ENCODE data around the gene SMC1A. TPM values are rescaled to one million over a fixed set of nuclear protein-coding genes. Genes with fewer than 3 reads are reported as not detected.

SMC1A gene
- total RNA-seq, 1 experiment from 2014 or later, result 88.3 TPM

GRCh38 chrX:53430231-53430630 lies 7.8 kb upstream of the SMC1A start:
- H3K4me3 ChIP-seq (replicated peaks in 1 of 2; ENCODE audit: low read depth in 1 of 2, low read length in 2 of 2), result no peak overlapping the region
- intact Hi-C loops (cut with micrococcal nuclease), result no loop called here
- peaks cover 10% of the 10 kb centered on the region; the same call in 1 of the 2 replicates for H3K79me2 ChIP-seq (ENCODE audit: insufficient read depth, low read length)
- no peaks in the 10 kb centered on the region for H3K27me3 ChIP-seq (ENCODE audit: insufficient read depth, low read length)
- ChIA-PET POLR2A (no interaction called here), CTCF (no interaction called here), RAD21 (ENCODE audit: low non-redundant PET in 1 of 2, low total read pairs in 2 of 2, uncharacterized antibody in 2 of 2, unreplicated experiment in 2 of 2) (no interaction called here)
- no peaks in the 10 kb centered on the region for H3K36me3 ChIP-seq (ENCODE audit: control insufficient read depth in 1 of 2, insufficient read depth in 2 of 2, low read length in 2 of 2)
- H3K4me1 ChIP-seq (ENCODE audit: control insufficient read depth in 1 of 2, insufficient read depth in 2 of 2, low read length in 2 of 2), result peaks cover 3 to 10% of the 10 kb centered on the region in 2 experiments; a peak in 3 of 4 replicates
- H3K9ac ChIP-seq (ENCODE audit: low read length), result no peak overlapping the region
- TF ChIP-seq EZH2 (IDR thresholded peaks at IDR 0.05), result no peak
- no TSS peak for BruUV-seq (replicated peaks)
- no peak overlapping the region for H3K4me2 ChIP-seq (ENCODE audit: low read length)
- no peaks in the 10 kb centered on the region for H3K9me2 ChIP-seq (ENCODE audit: insufficient read depth)
- ATAC-seq, result no peak
- no peak for DNase-seq (ENCODE audit: low read depth, low spot score)
- no peaks in the 10 kb centered on the region for H3K9me3 ChIP-seq (ENCODE audit: control insufficient read depth in 1 of 2, insufficient read depth in 1 of 2, low read depth in 1 of 2, low read length in 2 of 2)
- no peak overlapping the region for H2AFZ ChIP-seq (ENCODE audit: low read depth, low read length, poor library complexity, severe bottlenecking)
- H4K20me1 ChIP-seq (ENCODE audit: insufficient read depth), result no peaks in the 10 kb centered on the region
- H3K27ac ChIP-seq (ENCODE audit: low read depth, low read length), result no peak overlapping the region

GRCh38 chrX:53429755-53430154 lies 7.3 kb upstream of the SMC1A start:
- no peak for DNase-seq (ENCODE audit: low read depth, low spot score)
- no peak overlapping the region for H3K4me2 ChIP-seq (ENCODE audit: low read length)
- H3K79me2 ChIP-seq (ENCODE audit: insufficient read depth, low read length), result peaks cover 10% of the 10 kb centered on the region; the same call in 1 of the 2 replicates
- H3K4me1 ChIP-seq (ENCODE audit: control insufficient read depth in 1 of 2, insufficient read depth in 2 of 2, low read length in 2 of 2), result peaks cover 3 to 9% of the 10 kb centered on the region in 2 experiments; a peak in 3 of 4 replicates
- no peaks in the 10 kb centered on the region for H3K36me3 ChIP-seq (ENCODE audit: control insufficient read depth in 1 of 2, insufficient read depth in 2 of 2, low read length in 2 of 2)
- H3K9me2 ChIP-seq (ENCODE audit: insufficient read depth), result no peaks in the 10 kb centered on the region
- no peaks in the 10 kb centered on the region for H4K20me1 ChIP-seq (ENCODE audit: insufficient read depth)
- no peaks in the 10 kb centered on the region for H3K9me3 ChIP-seq (ENCODE audit: control insufficient read depth in 1 of 2, insufficient read depth in 1 of 2, low read depth in 1 of 2, low read length in 2 of 2)
- CTCF ChIA-PET, result no interaction called here
- no peak overlapping the region for H3K9ac ChIP-seq (ENCODE audit: low read length)
- ATAC-seq, result no peak
- H3K27ac ChIP-seq (ENCODE audit: low read depth, low read length), result no peak overlapping the region
- no peak overlapping the region for H2AFZ ChIP-seq (ENCODE audit: low read depth, low read length, poor library complexity, severe bottlenecking)
- H3K4me3 ChIP-seq (replicated peaks in 1 of 2; ENCODE audit: low read depth in 1 of 2, low read length in 2 of 2), result no peak overlapping the region
- intact Hi-C loops (cut with micrococcal nuclease), result no loop called here
- RAD21 ChIA-PET (ENCODE audit: low non-redundant PET in 1 of 2, low total read pairs in 2 of 2, uncharacterized antibody in 2 of 2, unreplicated experiment in 2 of 2), result no interaction called here
- no TSS peak for BruUV-seq (replicated peaks)
- POLR2A ChIA-PET, result no interaction called here
- H3K27me3 ChIP-seq (ENCODE audit: insufficient read depth, low read length), result no peaks in the 10 kb centered on the region
- no peak for TF ChIP-seq EZH2phosphoT487 (IDR thresholded peaks at IDR 0.05; ENCODE audit: borderline replicate concordance)
- no peak for TF ChIP-seq JUND (IDR thresholded peaks at IDR 0.05)
- no peak for TF ChIP-seq ZFX (IDR thresholded peaks at IDR 0.05)
- TF ChIP-seq EZH2 (IDR thresholded peaks at IDR 0.05), result no peak
- no peak for TF ChIP-seq ATF3 (IDR thresholded peaks at IDR 0.05)
- no peak for TF ChIP-seq SP1 (IDR thresholded peaks at IDR 0.05; ENCODE audit: low read depth)
- TF ChIP-seq CBX3 (IDR thresholded peaks at IDR 0.05; ENCODE audit: low read depth), result no peak
- no peak for TF ChIP-seq FOSL1 (IDR thresholded peaks at IDR 0.05; ENCODE audit: low read depth)
- TF ChIP-seq RAD21 (IDR thresholded peaks at IDR 0.05; ENCODE audit: low read depth), result no peak
- TF ChIP-seq SIN3A (IDR thresholded peaks at IDR 0.05; ENCODE audit: low read depth), result no peak
- no peak for TF ChIP-seq ZNF274 (IDR thresholded peaks at IDR 0.05; ENCODE audit: low read depth, low read length)
- no peak for TF ChIP-seq REST (IDR thresholded peaks at IDR 0.05; ENCODE audit: low read depth)
- no peak for TF ChIP-seq ZBTB33 (IDR thresholded peaks at IDR 0.05; ENCODE audit: extremely low read depth, insufficient replicate concordance, low read length)
- TF ChIP-seq YY1 (IDR thresholded peaks at IDR 0.05; ENCODE audit: extremely low read depth, insufficient replicate concordance, low read depth, low read length), result no peak
- TF ChIP-seq CEBPB (IDR thresholded peaks at IDR 0.05; ENCODE audit: low read depth), result no peak
- TF ChIP-seq TCF7L2 (IDR thresholded peaks at IDR 0.05; ENCODE audit: borderline replicate concordance, extremely low read depth, insufficient read depth, insufficient read length), result no peak
- no peak for TF ChIP-seq SRF (IDR thresholded peaks at IDR 0.05; ENCODE audit: low read depth)
